Measurements from ENCODE around the gene NCOA4. TPM values are rescaled to one million over a fixed set of nuclear protein-coding genes. Genes with fewer than 3 reads are reported as not detected.

The NCOA4 gene
- total RNA-seq, 1 donor from 2014 or later, result 191 TPM

- no peaks in the 10 kb centered on the region for H3K27me3 Mint-ChIP-seq (ENCODE audit: unreplicated experiment)
- no peak for DNase-seq (ENCODE audit: low spot score)
- H3K27ac Mint-ChIP-seq (ENCODE audit: unreplicated experiment), result no peak within 1 kb of the TSS
- TF ChIP-seq CTCF (IDR thresholded peaks at IDR 0.05; ENCODE audit: unreplicated experiment), result no peak
- H3K9me3 Mint-ChIP-seq (ENCODE audit: unreplicated experiment), result no peaks in the 10 kb centered on the region
- H3K4me3 Mint-ChIP-seq (ENCODE audit: unreplicated experiment), result no peak within 1 kb of the TSS
- H3K36me3 Mint-ChIP-seq (ENCODE audit: low read depth, unreplicated experiment), result no peaks in the 10 kb centered on the region
- peaks cover 6% of the 10 kb centered on the region for H3K4me1 Mint-ChIP-seq (ENCODE audit: unreplicated experiment)
Measured at GRCh38 chr10:46046261-46046660, 15.8 kb upstream of the NCOA4 start, which contains the start of gene MSMB. TSS of gene MSMB (minus strand) at chr10:46046269. CDS start at chr10:46046237, 32 bp downstream.

GRCh38 chr10:46042527-46042926 lies 12.1 kb upstream of the NCOA4 start:
- H3K27me3 Mint-ChIP-seq (ENCODE audit: unreplicated experiment), result no peaks in the 10 kb centered on the region
- TF ChIP-seq CTCF (IDR thresholded peaks at IDR 0.05; ENCODE audit: unreplicated experiment), result no peak
- no peak overlapping the region for H3K4me3 Mint-ChIP-seq (ENCODE audit: unreplicated experiment)
- no peak for DNase-seq (ENCODE audit: low spot score)
- H3K27ac Mint-ChIP-seq (ENCODE audit: unreplicated experiment), result no peak overlapping the region
- peaks cover 3% of the 10 kb centered on the region for H3K4me1 Mint-ChIP-seq (ENCODE audit: unreplicated experiment)
- no peaks in the 10 kb centered on the region for H3K9me3 Mint-ChIP-seq (ENCODE audit: unreplicated experiment)
- no peaks in the 10 kb centered on the region for H3K36me3 Mint-ChIP-seq (ENCODE audit: low read depth, unreplicated experiment)

- DNase-seq (ENCODE audit: low spot score), result no peak
- Mint-ChIP-seq H3K27me3 (ENCODE audit: unreplicated experiment) (no peaks in the 10 kb centered on the region), H3K4me3 (ENCODE audit: unreplicated experiment) (no peak overlapping the region), H3K4me1 (ENCODE audit: unreplicated experiment) (peaks cover 3% of the 10 kb centered on the region), H3K9me3 (ENCODE audit: unreplicated experiment) (no peaks in the 10 kb centered on the region), H3K36me3 (ENCODE audit: low read depth, unreplicated experiment) (no peaks in the 10 kb centered on the region), H3K27ac (ENCODE audit: unreplicated experiment) (no peak overlapping the region)
- no peak for TF ChIP-seq CTCF (IDR thresholded peaks at IDR 0.05; ENCODE audit: unreplicated experiment)
Measured at GRCh38 chr10:46040004-46040403, 9.6 kb upstream of the NCOA4 start.

- H3K36me3 Mint-ChIP-seq (ENCODE audit: low read depth, unreplicated experiment), result no peaks in the 10 kb centered on the region
- H3K4me3 Mint-ChIP-seq (ENCODE audit: unreplicated experiment), result no peak overlapping the region
- no peaks in the 10 kb centered on the region for H3K27me3 Mint-ChIP-seq (ENCODE audit: unreplicated experiment)
- H3K27ac Mint-ChIP-seq (ENCODE audit: unreplicated experiment), result no peak overlapping the region
- DNase-seq (ENCODE audit: low spot score), result no peak
- H3K4me1 Mint-ChIP-seq (ENCODE audit: unreplicated experiment), result peaks cover 19% of the 10 kb centered on the region
- TF ChIP-seq CTCF (IDR thresholded peaks at IDR 0.05; ENCODE audit: unreplicated experiment), result no peak
- H3K9me3 Mint-ChIP-seq (ENCODE audit: unreplicated experiment), result no peaks in the 10 kb centered on the region
Measured at GRCh38 chr10:46037107-46037825, 6.8 kb upstream of the NCOA4 start.

Measured in endothelial cell (in vitro differentiated cells).